ENCODE data around the gene CPEB4.

The CPEB4 gene

GRCh38 chr5:173887610-173888472, at the start of gene CPEB4:
CPEB4 (plus strand) TSS chr5:173888349; CDS start chr5:173889734, 1,385 bp downstream.
- DNase-seq (ENCODE audit: low spot score): peak; percentile 100

GRCh38 chr5:173839117-173839713, 48.9 kb upstream of the CPEB4 start:
- no peak for DNase-seq (ENCODE audit: low spot score)

DNA sequence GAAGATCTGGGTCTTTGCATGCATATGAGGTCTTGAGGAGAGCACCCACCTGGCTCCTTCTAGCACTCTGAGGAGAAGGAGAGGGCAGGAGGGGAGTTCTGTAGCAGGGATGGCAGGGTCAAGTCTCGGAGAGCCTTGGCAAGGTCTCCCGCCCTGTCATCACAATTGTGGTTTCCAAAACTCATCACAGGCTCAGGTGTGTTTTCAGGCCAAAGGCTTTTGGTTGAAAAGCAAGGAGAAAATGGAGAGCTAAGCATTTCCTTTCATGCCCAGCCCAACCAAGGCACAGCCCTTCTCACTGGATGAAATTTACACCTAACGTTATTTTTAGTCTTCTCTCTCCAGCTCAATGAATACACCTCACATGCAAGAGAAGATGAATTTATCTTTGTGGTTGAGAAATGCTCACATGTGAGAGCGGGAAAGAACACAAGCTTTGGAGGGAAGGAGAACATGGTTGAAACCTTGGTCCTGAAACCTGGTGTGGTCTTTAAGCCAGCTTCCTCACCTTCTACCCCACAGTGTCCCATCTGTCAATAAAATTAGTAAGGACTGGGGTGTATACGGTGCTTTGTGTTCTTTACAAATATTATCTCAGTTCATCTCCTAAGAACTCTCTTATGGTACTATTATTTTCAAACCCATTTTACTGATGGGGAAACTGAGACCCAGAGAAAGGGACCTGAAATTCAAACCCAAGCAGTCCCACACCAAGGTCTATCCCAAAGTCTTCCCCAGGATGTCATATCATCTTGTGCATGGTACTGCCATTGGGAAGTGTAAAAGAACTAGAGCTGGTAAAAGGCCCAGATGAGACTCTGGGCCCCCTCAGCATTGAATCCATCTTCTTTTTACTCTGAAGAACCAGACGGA, 47.8 kb upstream of the CPEB4 start:
- DNase-seq (ENCODE audit: low spot score): no peak

GRCh38 chr5:173841710-173842109, 46.4 kb upstream of the CPEB4 start:
- DNase-seq (ENCODE audit: low spot score): no peak

- DNase-seq (ENCODE audit: low spot score): no peak
Observed at GRCh38 chr5:173843794-173844193, 44.4 kb upstream of the CPEB4 start.

- no peak for DNase-seq (ENCODE audit: low spot score)
Observed at GRCh38 chr5:173845321-173845720, 42.8 kb upstream of the CPEB4 start.

DNA sequence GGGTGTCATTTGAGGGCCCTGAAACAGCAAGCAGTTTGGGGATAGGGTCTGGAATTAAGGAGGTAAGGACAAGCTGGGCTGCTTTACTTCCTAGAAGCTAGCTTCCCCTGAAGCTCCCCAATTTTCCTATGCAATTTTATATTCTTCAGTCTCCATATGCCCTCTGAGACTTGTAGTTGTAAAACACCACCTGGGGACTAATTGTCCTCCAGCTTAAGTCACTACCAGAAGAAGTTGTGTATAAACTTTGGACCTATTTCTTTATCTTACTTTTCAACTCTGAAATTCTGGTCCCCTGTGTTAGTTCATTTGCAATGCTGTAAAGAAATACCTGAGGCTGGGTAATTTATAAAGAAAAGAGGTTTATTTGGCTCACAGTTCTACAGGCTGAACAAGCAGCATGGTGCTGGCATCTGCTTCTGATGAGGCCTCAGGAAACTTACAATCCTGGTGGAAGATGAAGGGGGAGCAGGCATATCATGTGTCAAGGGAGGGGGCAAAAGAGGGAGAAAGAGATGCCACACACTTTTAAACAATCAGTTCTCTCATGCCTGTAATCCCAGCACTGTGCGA, 41.1 kb upstream of the CPEB4 start:
- DNase-seq (ENCODE audit: low spot score): no peak

DNA sequence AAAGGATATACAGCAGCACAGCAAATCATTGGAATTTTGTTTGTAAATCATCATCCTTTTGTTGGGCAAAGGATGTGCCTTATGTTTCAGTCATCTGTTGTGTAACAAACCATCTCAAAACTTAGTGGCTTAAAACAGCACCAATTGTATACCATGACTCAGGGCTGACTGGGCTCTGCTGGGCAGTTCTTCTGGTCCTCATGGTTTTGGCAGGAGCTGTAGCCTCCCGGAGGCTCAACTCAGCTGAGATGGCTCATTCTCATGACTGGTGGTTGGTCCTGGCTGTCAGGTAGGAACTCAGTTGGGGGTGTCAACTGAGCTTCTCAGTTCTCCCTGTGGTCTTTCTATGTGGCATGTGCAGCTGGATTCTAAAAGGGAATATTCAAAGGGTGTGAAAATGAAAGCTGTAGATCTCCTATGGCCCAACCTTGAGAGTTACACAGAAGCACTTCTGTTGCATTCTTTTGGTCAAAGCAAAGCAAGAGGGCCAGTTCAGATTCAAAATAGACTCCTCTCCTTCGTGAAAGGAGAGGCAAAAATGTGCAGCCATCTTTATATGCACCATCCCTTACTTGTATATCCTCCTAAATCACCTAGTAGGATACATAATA, 39.1 kb upstream of the CPEB4 start:
- DNase-seq (ENCODE audit: low spot score): no peak

GRCh38 chr5:173849908-173850307, 38.2 kb upstream of the CPEB4 start:
- DNase-seq (ENCODE audit: low spot score): no peak

- no peak for DNase-seq (ENCODE audit: low spot score)
Observed at GRCh38 chr5:173850659-173851058, 37.5 kb upstream of the CPEB4 start.

- no peak for DNase-seq (ENCODE audit: low spot score)
Observed at GRCh38 chr5:173851595-173852243, 36.4 kb upstream of the CPEB4 start.

- no peak for DNase-seq (ENCODE audit: low spot score)
Observed at GRCh38 chr5:173852790-173853359, 35.3 kb upstream of the CPEB4 start.

GRCh38 chr5:173853370-173854131, 34.6 kb upstream of the CPEB4 start:
- no peak for DNase-seq (ENCODE audit: low spot score)

GRCh38 chr5:173855162-173855994, 32.8 kb upstream of the CPEB4 start:
- no peak for DNase-seq (ENCODE audit: low spot score)

DNA sequence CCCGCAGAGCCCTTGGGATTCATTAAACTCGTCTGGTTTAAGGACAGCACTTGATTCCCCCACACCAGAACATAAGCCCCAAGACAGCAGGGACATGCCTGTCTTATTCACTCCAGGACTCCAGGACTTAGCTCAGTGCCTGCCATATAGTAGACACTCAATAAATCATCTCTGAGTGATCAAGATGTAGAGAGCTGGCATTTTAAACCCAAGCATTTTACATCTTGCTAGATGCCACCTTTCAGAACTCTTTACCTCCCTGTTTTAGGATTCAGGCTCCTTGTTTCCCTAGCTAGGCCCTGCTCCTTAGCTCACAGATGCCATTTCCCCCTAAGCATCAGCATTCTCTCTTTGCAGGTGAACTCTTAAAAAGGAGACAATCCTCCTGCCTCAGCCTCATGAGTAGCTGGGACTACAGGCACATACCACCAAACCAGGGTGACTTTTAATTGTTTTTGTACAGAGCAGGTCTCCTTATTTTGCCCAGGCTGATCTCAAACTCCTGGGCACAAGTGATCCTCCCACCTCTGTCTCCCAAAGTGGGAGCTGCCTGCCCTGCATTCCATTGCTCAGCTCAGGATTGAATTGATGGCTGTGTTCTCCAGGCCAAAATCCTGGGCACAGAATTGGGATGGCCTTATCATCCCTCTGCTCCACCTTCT, 32.0 kb upstream of the CPEB4 start:
- no peak for DNase-seq (ENCODE audit: low spot score)

GRCh38 chr5:173857234-173857633, 30.9 kb upstream of the CPEB4 start:
- DNase-seq (ENCODE audit: low spot score): no peak

DNA sequence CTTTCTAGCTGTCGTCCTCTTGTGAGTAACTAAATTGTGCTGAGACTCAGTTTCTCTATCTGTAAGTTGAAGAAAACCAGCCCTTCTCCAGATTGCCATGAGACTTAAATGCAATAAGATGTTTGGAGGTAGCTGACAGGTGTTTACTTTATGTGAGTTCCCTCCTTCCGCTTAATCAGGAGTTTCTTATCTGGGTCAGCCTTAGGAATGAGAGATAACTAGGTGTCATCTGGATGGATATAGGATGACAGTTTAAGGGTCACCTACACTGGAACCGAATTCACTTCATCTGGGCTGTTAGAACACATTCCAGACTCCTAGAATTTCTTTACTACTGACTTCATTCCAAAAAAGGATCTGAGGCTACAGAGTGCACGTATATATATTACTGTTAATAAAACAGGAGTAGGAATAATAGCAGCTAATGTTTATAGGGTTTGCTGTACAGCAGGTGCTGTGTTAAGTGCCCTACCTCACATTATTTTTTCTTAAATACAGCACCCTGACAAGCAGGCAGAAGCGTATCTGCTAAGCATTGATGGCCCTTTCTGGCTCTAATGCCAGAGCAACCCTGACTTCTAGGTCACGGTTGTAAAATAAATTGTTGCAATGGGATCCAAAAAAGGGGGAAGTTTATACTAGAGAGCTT, 30.0 kb upstream of the CPEB4 start:
- DNase-seq (ENCODE audit: low spot score): no peak
